Stimulated activated CD8-positive, alpha-beta memory T cell treated with anti-CD3 and anti-CD28 coated beads, Interleukin-7, amount 100 ng/mL, for 1 hour (primary cell): ENCODE results near the gene SLC9A3.
"Not testable (repeated sequence)": the region's sequence is repeated elsewhere in the genome, so short reads cannot be mapped to it uniquely, and the experiment has no call there.

Source experiments
- DNase-seq, 2 donors: peaks; one replicate each; pipeline ENCODE4 v3.0.0-alpha.2; 2020; ENCODE audit warnings: low read depth in 2 of 2

Gene SLC9A3

GRCh38 chr5:525916-526315 lies 1.7 kb upstream of the SLC9A3 start:
- no peak for DNase-seq

- DNase-seq = no peak
Observed at GRCh38 chr5:524973-525761, 918 bp upstream of the SLC9A3 start.

GRCh38 chr5:523441-524222 lies 617 bp downstream of the SLC9A3 start:
- DNase-seq = no peak

GRCh38 chr5:522899-523440 lies 1.3 kb downstream of the SLC9A3 start:
- no peak for DNase-seq

- DNase-seq = no peak
Observed at GRCh38 chr5:522116-522515, 2.1 kb downstream of the SLC9A3 start.

GRCh38 chr5:521680-522079 lies 2.6 kb downstream of the SLC9A3 start:
- no peak for DNase-seq

GRCh38 chr5:520850-521226 lies 3.4 kb downstream of the SLC9A3 start:
- DNase-seq = no peak

GRCh38 chr5:520196-520849 lies 3.9 kb downstream of the SLC9A3 start:
- DNase-seq = no peak

- no peak for DNase-seq
Observed at GRCh38 chr5:518721-519120, 5.5 kb downstream of the SLC9A3 start.

- DNase-seq = no peak
Observed at GRCh38 chr5:517535-518100, 6.6 kb downstream of the SLC9A3 start.

- no peak for DNase-seq
Observed at GRCh38 chr5:516980-517379, 7.3 kb downstream of the SLC9A3 start.

GRCh38 chr5:516338-516925 lies 7.8 kb downstream of the SLC9A3 start:
- DNase-seq = no peak

- DNase-seq = no peak
Observed at GRCh38 chr5:515273-515836, 8.9 kb downstream of the SLC9A3 start.

GRCh38 chr5:514673-515072 lies 9.6 kb downstream of the SLC9A3 start:
- no peak for DNase-seq

- DNase-seq = no peak
Observed at GRCh38 chr5:514101-514485, 10.2 kb downstream of the SLC9A3 start.

GRCh38 chr5:513216-514100 lies 10.8 kb downstream of the SLC9A3 start:
- DNase-seq = no peak

- no peak for DNase-seq
Observed at GRCh38 chr5:511476-511875, 12.8 kb downstream of the SLC9A3 start.

- DNase-seq = no peak
Observed at GRCh38 chr5:510521-510920, 13.7 kb downstream of the SLC9A3 start.

GRCh38 chr5:509611-510185 lies 14.6 kb downstream of the SLC9A3 start:
- no peak for DNase-seq

- DNase-seq = not testable (repeated sequence)
Observed at GRCh38 chr5:507986-508575, 16.2 kb downstream of the SLC9A3 start.
